WTC11 (cell line): Measurements from ENCODE around the gene OSBP2. TPM values are rescaled to one million over a fixed set of nuclear protein-coding genes. Genes with fewer than 3 reads are reported as not detected.
"Not testable (repeated sequence)": the region's sequence is repeated elsewhere in the genome, so short reads cannot be mapped to it uniquely, and the experiment has no call there.

Experiments
- ATAC-seq: fragments of 200-7000 bp; cut with Tn5 transposase; 2 replicates; pipeline ENCODE4 v1.10.0; 2021; ENCODE audit warnings: mild to moderate bottlenecking, moderate library complexity
- CTCF ChIA-PET: fragments of 300-600 bp; sonication (Branson Sonifier 250); formaldehyde crosslinking; loops from one replicate; lab custom pipeline; 2021; ENCODE audit warnings: antibody characterized with exemption; lab: Charles Lee
- POLR2A ChIA-PET: fragments of 350-600 bp; sonication (Branson Sonifier 250); formaldehyde crosslinking; loops from one replicate; lab custom pipeline; 2021; ENCODE audit warnings: antibody characterized with exemption; lab: Charles Lee
- DNase-seq: peaks from one replicate; pipeline ENCODE4 v3.0.0; 2021; ENCODE audit warnings: low spot score
- H3K27ac Mint-ChIP-seq: 2 replicates; pipeline ENCODE4 v1.8.0; 2021; ENCODE audit warnings: mixed read lengths
- H3K27me3 Mint-ChIP-seq: 2 replicates; pipeline ENCODE4 v1.8.0; 2021; ENCODE audit warnings: low read depth, mild to moderate bottlenecking, moderate library complexity, mixed read lengths
- H3K36me3 Mint-ChIP-seq: 2 replicates; pipeline ENCODE4 v1.8.0; 2021; ENCODE audit warnings: mixed read lengths
- H3K4me1 Mint-ChIP-seq: 2 replicates; pipeline ENCODE4 v1.8.0; 2022; ENCODE audit warnings: mixed read lengths
- H3K4me3 Mint-ChIP-seq: 2 replicates; pipeline ENCODE4 v1.8.0; 2021; ENCODE audit warnings: mild to moderate bottlenecking, moderate library complexity, mixed read lengths
- H3K9me3 Mint-ChIP-seq: 2 replicates; pipeline ENCODE4 v1.8.0; 2021; ENCODE audit warnings: mixed read lengths
- ATF1 ChIP-seq: sonication (generic); formaldehyde crosslinking; IDR thresholded peaks from 2 replicates; pipeline ENCODE4 v1.8.1; 2023; ENCODE audit warnings: mild to moderate bottlenecking, moderate library complexity, missing genetic modification reagents
- E2F1 ChIP-seq: sonication (generic); formaldehyde crosslinking; IDR thresholded peaks from 2 replicates; pipeline ENCODE4 v1.8.0; 2022; ENCODE audit warnings: mild to moderate bottlenecking, missing genetic modification reagents
- ELF4 ChIP-seq: sonication (generic); formaldehyde crosslinking; IDR thresholded peaks from 2 replicates; pipeline ENCODE4 v1.8.1; 2022; ENCODE audit warnings: low read depth, mild to moderate bottlenecking, moderate library complexity, missing genetic modification reagents
- FOXP1 ChIP-seq: sonication (generic); formaldehyde crosslinking; IDR thresholded peaks from 2 replicates; pipeline ENCODE4 v1.8.0; 2022; ENCODE audit warnings: missing genetic modification reagents, mild to moderate bottlenecking, moderate library complexity, borderline replicate concordance
- IRF1 ChIP-seq: sonication (generic); formaldehyde crosslinking; IDR thresholded peaks from 2 replicates; pipeline ENCODE4 v1.8.0; 2023; ENCODE audit warnings: missing genetic modification reagents
- NFATC4 ChIP-seq: fragments of 250-450 bp; sonication (Bioruptor Pico); IDR thresholded peaks from 2 replicates; pipeline ENCODE4 v1.9.0; 2021; ENCODE audit warnings: mild to moderate bottlenecking
- NR1H2 ChIP-seq: sonication (generic); formaldehyde crosslinking; IDR thresholded peaks from 2 replicates; pipeline ENCODE4 v1.9.0; 2021; ENCODE audit warnings: mild to moderate bottlenecking, moderate library complexity, missing genetic modification reagents
- NR3C1 ChIP-seq: sonication (generic); formaldehyde crosslinking; conservative IDR thresholded peaks from 2 replicates; pipeline ENCODE4 v1.8.1; 2023; ENCODE audit warnings: low read depth, mild to moderate bottlenecking, missing genetic modification reagents
- PREB ChIP-seq: sonication (generic); formaldehyde crosslinking; IDR thresholded peaks from 2 replicates; pipeline ENCODE4 v1.8.1; 2022; ENCODE audit warnings: mild to moderate bottlenecking, missing genetic modification reagents, moderate library complexity, borderline replicate concordance
- PRRX2 ChIP-seq: fragments of 250-450 bp; sonication (Bioruptor Pico); IDR thresholded peaks from 2 replicates; pipeline ENCODE4 v1.8.0; 2021; ENCODE audit warnings: mild to moderate bottlenecking
- ZBTB21 ChIP-seq: sonication (generic); formaldehyde crosslinking; IDR thresholded peaks from 2 replicates; pipeline ENCODE4 v1.8.1; 2023; ENCODE audit warnings: mild to moderate bottlenecking, missing genetic modification reagents, borderline replicate concordance
- ZMAT4 ChIP-seq: fragments of 250-450 bp; sonication (Bioruptor Pico); IDR thresholded peaks from 2 replicates; pipeline ENCODE4 v1.9.0; 2021; ENCODE audit warnings: mild to moderate bottlenecking
- ZNF138 ChIP-seq: sonication (generic); formaldehyde crosslinking; conservative IDR thresholded peaks from 2 replicates; pipeline ENCODE4 v1.8.1; 2022; ENCODE audit warnings: mild to moderate bottlenecking, moderate library complexity, missing genetic modification reagents
- ZNF219 ChIP-seq: sonication (generic); formaldehyde crosslinking; IDR thresholded peaks from 2 replicates; pipeline ENCODE4 v1.8.0; 2023; ENCODE audit warnings: missing genetic modification reagents, mild to moderate bottlenecking, borderline replicate concordance
- ZNF532 ChIP-seq: fragments of 250-450 bp; sonication (Bioruptor Pico); IDR thresholded peaks from 2 replicates; pipeline ENCODE4 v1.9.0; 2021; ENCODE audit warnings: mild to moderate bottlenecking, borderline replicate concordance
- total RNA-seq: library from RNA; stranded (reverse); gene quantifications from 3 replicates; pipeline ENCODE4 v1.2.3, GENCODE V29; 2021
- TF ChIP-seq, protein P1 (sequence below): sonication (generic); formaldehyde crosslinking; IDR thresholded peaks from 2 replicates; pipeline ENCODE4 v1.8.0; 2023; ENCODE audit warnings: missing genetic modification reagents, mild to moderate bottlenecking, borderline replicate concordance
- TF ChIP-seq, protein P2 (sequence below): sonication (generic); formaldehyde crosslinking; IDR thresholded peaks from 2 replicates; pipeline ENCODE4 v1.8.1; 2023; ENCODE audit warnings: mild to moderate bottlenecking, moderate library complexity, missing genetic modification reagents

Gene OSBP2
- total RNA-seq, 1 experiment from 2014 or later: 4.1 TPM

DNA sequence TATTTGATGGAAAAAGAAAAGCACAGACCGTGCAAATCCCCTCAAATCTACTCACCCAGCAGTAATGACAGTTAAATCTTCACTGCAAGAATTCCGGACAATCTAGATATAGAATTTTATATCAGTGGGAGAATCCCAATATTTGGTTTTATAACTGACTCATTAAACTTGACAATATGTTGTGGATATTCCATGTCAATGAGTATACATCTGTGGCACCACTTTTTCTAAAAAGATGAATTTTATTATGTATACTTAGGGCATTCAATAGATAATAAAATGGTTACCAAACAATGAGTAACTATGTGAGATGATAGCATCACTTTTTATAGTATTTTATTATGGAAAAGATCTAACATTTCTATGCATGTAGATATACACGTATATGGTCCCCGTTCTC lies 79.9 kb downstream of the OSBP2 start:
- POLR2A ChIA-PET: no interaction called here
- no peak for DNase-seq
- TF ChIP-seq PREB (CRISPR knock-in tag) (no peak), FOXP1 (CRISPR knock-in tag) (no peak), IRF1 (CRISPR knock-in tag) (no peak), NR3C1 (CRISPR knock-in tag) (no peak), ZNF219 (CRISPR knock-in tag) (no peak)
- TF ChIP-seq, protein P1, sequence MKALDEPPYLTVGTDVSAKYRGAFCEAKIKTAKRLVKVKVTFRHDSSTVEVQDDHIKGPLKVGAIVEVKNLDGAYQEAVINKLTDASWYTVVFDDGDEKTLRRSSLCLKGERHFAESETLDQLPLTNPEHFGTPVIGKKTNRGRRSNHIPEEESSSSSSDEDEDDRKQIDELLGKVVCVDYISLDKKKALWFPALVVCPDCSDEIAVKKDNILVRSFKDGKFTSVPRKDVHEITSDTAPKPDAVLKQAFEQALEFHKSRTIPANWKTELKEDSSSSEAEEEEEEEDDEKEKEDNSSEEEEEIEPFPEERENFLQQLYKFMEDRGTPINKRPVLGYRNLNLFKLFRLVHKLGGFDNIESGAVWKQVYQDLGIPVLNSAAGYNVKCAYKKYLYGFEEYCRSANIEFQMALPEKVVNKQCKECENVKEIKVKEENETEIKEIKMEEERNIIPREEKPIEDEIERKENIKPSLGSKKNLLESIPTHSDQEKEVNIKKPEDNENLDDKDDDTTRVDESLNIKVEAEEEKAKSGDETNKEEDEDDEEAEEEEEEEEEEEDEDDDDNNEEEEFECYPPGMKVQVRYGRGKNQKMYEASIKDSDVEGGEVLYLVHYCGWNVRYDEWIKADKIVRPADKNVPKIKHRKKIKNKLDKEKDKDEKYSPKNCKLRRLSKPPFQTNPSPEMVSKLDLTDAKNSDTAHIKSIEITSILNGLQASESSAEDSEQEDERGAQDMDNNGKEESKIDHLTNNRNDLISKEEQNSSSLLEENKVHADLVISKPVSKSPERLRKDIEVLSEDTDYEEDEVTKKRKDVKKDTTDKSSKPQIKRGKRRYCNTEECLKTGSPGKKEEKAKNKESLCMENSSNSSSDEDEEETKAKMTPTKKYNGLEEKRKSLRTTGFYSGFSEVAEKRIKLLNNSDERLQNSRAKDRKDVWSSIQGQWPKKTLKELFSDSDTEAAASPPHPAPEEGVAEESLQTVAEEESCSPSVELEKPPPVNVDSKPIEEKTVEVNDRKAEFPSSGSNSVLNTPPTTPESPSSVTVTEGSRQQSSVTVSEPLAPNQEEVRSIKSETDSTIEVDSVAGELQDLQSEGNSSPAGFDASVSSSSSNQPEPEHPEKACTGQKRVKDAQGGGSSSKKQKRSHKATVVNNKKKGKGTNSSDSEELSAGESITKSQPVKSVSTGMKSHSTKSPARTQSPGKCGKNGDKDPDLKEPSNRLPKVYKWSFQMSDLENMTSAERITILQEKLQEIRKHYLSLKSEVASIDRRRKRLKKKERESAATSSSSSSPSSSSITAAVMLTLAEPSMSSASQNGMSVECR: no peak
- TF ChIP-seq, all 79 proteins: peak for 0
- no peak for ATAC-seq
- no peaks in the 10 kb centered on the region for H3K9me3 Mint-ChIP-seq
- no peaks in the 10 kb centered on the region for H3K27me3 Mint-ChIP-seq
- CTCF ChIA-PET: no interaction called here
- no peaks in the 10 kb centered on the region for H3K36me3 Mint-ChIP-seq
- H3K4me1 Mint-ChIP-seq: no peaks in the 10 kb centered on the region
- no peak overlapping the region for H3K27ac Mint-ChIP-seq
- H3K4me3 Mint-ChIP-seq: no peak overlapping the region

GRCh38 chr22:30776476-30776875 lies 81.8 kb downstream of the OSBP2 start:
- TF ChIP-seq ATF1 (CRISPR knock-in tag) (no peak), NR1H2 (CRISPR knock-in tag) (no peak), E2F1 (CRISPR knock-in tag) (no peak), ZNF532 (CRISPR knock-in tag) (no peak), ZNF138 (CRISPR knock-in tag) (no peak), PRRX2 (CRISPR knock-in tag) (no peak), FOXP1 (CRISPR knock-in tag) (no peak), NFATC4 (CRISPR knock-in tag) (no peak), ELF4 (CRISPR knock-in tag) (no peak), NR3C1 (CRISPR knock-in tag) (no peak), ZBTB21 (CRISPR knock-in tag) (no peak), ZMAT4 (CRISPR knock-in tag) (no peak)
- TF ChIP-seq, protein P2, sequence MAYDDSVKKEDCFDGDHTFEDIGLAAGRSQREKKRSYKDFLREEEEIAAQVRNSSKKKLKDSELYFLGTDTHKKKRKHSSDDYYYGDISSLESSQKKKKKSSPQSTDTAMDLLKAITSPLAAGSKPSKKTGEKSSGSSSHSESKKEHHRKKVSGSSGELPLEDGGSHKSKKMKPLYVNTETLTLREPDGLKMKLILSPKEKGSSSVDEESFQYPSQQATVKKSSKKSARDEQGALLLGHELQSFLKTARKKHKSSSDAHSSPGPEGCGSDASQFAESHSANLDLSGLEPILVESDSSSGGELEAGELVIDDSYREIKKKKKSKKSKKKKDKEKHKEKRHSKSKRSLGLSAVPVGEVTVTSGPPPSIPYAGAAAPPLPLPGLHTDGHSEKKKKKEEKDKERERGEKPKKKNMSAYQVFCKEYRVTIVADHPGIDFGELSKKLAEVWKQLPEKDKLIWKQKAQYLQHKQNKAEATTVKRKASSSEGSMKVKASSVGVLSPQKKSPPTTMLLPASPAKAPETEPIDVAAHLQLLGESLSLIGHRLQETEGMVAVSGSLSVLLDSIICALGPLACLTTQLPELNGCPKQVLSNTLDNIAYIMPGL (CRISPR knock-in tag): no peak
- H3K27ac Mint-ChIP-seq: no peak overlapping the region
- H3K9me3 Mint-ChIP-seq: no peaks in the 10 kb centered on the region
- H3K36me3 Mint-ChIP-seq: no peaks in the 10 kb centered on the region
- CTCF ChIA-PET: interaction anchor here (0.5 to 1.7 kb wide), 2 partner anchors 141 to 175 kb away, joined by 3 to 5 read pairs; partner anchors contain the start of gene SLC35E4
- no peak for ATAC-seq
- H3K4me3 Mint-ChIP-seq: no peak overlapping the region
- no peak for DNase-seq
- no peaks in the 10 kb centered on the region for H3K27me3 Mint-ChIP-seq
- POLR2A ChIA-PET: no interaction called here
- H3K4me1 Mint-ChIP-seq: peaks cover 3% of the 10 kb centered on the region; the same call in 1 of the 2 replicates

DNA sequence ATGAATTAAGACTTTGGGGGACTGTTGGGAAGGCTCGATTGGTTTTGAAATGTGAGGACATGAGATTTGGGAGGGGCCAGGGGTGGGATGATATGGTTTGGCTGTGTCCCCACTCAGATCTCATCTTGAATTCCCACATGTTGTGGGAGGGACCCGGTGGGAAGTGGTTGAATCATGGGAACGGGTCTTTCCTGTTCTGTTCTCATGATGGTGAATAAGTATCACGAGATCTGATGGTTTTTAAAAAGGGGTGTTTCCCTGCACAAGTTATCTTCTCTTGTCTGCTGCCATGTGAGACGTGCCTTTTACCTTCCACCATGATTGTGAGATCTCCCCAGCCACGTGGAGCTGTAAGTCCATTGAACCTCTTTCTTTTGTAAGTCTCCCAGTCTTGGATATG lies 82.5 kb downstream of the OSBP2 start:
- CTCF ChIA-PET: interaction anchor here (1.1 to 1.7 kb wide), 2 partner anchors 142 kb away, joined by 3 to 5 read pairs; partner anchors contain the start of gene SLC35E4
- H3K27ac Mint-ChIP-seq, H3K36me3 Mint-ChIP-seq, H3K27me3 Mint-ChIP-seq, H3K9me3 Mint-ChIP-seq, DNase-seq, POLR2A ChIA-PET, H3K4me1 Mint-ChIP-seq, H3K4me3 Mint-ChIP-seq, ATAC-seq: not testable (repeated sequence)
